A673 (cell line): ENCODE measurements around the gene PWWP2B. TPM values are rescaled to one million over a fixed set of nuclear protein-coding genes. Genes with fewer than 3 reads are reported as not detected.

Experiments used
- BruUV-seq: library from RNA; stranded (reverse); fragments of 400-500 nt; replicated peaks from 2 replicates; lab custom pipeline; 2021; lab: Mats Ljungman, UMichigan
- CTCF ChIA-PET: fragments of 300-600 bp; sonication (Branson Sonifier 250); formaldehyde crosslinking; loops from one replicate; lab custom pipeline; 2022; ENCODE audit warnings: antibody characterized with exemption; lab: Charles Lee
- POLR2A ChIA-PET: fragments of 300-600 bp; sonication (Branson Sonifier 250); formaldehyde crosslinking; loops from one replicate; lab custom pipeline; 2022; ENCODE audit warnings: antibody characterized with exemption; ENCODE audit not compliant: low non-redundant PET; lab: Charles Lee
- DNase-seq: peaks from one replicate; pipeline ENCODE4 v3.0.0-alpha.2; 2015; ENCODE audit warnings: low spot score
- H3K27ac ChIP-seq: fragments of 200-600 bp; sonication (generic); 2 replicates; pipeline ENCODE4 v1.5.1; 2016; ENCODE audit warnings: mixed run types, low read depth, mild to moderate bottlenecking, mixed read lengths, antibody characterized with exemption, low read length; ENCODE audit not compliant: poor library complexity, severe bottlenecking
- H3K27me3 ChIP-seq: fragments of 200-600 bp; sonication (generic); replicated peaks from 2 replicates; pipeline ENCODE4 v1.6.1; 2017; ENCODE audit warnings: mixed run types, low read depth, mild to moderate bottlenecking, mixed read lengths, antibody characterized with exemption, low read length; ENCODE audit not compliant: insufficient read depth, poor library complexity
- H3K36me3 ChIP-seq: fragments of 200-600 bp; sonication (generic); 2 replicates; pipeline ENCODE4 v1.6.1; 2016; ENCODE audit warnings: mixed run types, mild to moderate bottlenecking, mixed read lengths, antibody characterized with exemption, low read length; ENCODE audit not compliant: insufficient read depth, poor library complexity, severe bottlenecking
- H3K4me1 ChIP-seq: fragments of 200-600 bp; sonication (generic); 2 replicates; pipeline ENCODE4 v1.6.1; 2017; ENCODE audit warnings: mixed run types, mild to moderate bottlenecking, mixed read lengths, antibody characterized with exemption, low read length; ENCODE audit not compliant: insufficient read depth, poor library complexity, severe bottlenecking
- H3K4me3 ChIP-seq: fragments of 200-600 bp; sonication (generic); 2 replicates; pipeline ENCODE4 v1.5.1; 2016; ENCODE audit warnings: low read depth, mixed run types, mild to moderate bottlenecking, mixed read lengths, low read length; ENCODE audit not compliant: poor library complexity, severe bottlenecking
- H3K9me3 ChIP-seq: fragments of 200-600 bp; sonication (generic); 2 replicates; pipeline ENCODE4 v1.6.1; 2016; ENCODE audit warnings: mixed run types, low read depth, mild to moderate bottlenecking, mixed read lengths, antibody characterized with exemption, low read length; ENCODE audit not compliant: poor library complexity, severe bottlenecking
- EZH2 ChIP-seq: fragments of 200-600 bp; sonication (generic); IDR thresholded peaks from 2 replicates; pipeline ENCODE4 v1.6.1; 2017; ENCODE audit warnings: borderline replicate concordance, low read depth, mild to moderate bottlenecking, mixed read lengths, antibody characterized with exemption, low read length; ENCODE audit not compliant: poor library complexity, severe bottlenecking
- intact Hi-C: fragments of 100-400 bp; cut with micrococcal nuclease; formaldehyde crosslinking; loops from one replicate; pipeline ENCODE4 v1.10.0; 2022; ENCODE audit not compliant: unreplicated experiment
- total RNA-seq: library from RNA; stranded (reverse); gene quantifications from 2 replicates; pipeline ENCODE4 v1.2.3, GENCODE V29; 2021
- TF ChIP-seq, protein P1 (sequence below): fragments of 300-800, 200-600 bp; sonication (generic); conservative IDR thresholded peaks from 2 replicates; pipeline ENCODE4 v1.5.1; 2017; ENCODE audit warnings: low read depth, mild to moderate bottlenecking, antibody characterized with exemption, low read length, moderate library complexity, mixed read lengths

Gene PWWP2B
- total RNA-seq, 1 experiment from 2014 or later = 18.6 TPM

DNA sequence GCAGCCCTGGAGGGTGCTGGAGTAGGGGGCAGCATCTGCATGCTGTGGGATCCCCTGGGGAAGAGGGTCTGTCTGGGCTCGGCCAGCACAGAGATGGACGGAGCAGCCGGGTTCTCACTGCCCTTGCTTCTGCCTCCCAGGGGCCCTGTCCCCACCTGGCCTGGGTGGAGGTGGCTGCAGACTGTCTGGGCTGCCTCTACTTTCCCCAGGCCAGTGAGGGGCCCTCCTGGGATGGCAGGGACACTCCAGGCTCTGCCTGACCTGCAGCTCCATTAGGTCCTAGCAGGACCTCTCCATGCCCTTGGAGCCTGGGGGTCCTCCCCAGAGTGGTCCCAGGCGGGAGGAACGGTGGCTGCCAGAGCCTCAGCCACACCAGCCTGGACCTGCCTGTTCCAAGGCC lies 63.7 kb downstream of the PWWP2B start:
- no peak for DNase-seq
- CTCF ChIA-PET = no interaction called here
- BruUV-seq = no TSS peak
- Histone ChIP-seq H3K27ac (no peak overlapping the region), H3K4me1 (no peaks in the 10 kb centered on the region), H3K36me3 (no peaks in the 10 kb centered on the region), H3K9me3 (no peaks in the 10 kb centered on the region), H3K4me3 (no peak overlapping the region), H3K27me3 (no peaks in the 10 kb centered on the region)
- intact Hi-C loops = no loop called here
- TF ChIP-seq EZH2 = no peak
- TF ChIP-seq, protein P1, sequence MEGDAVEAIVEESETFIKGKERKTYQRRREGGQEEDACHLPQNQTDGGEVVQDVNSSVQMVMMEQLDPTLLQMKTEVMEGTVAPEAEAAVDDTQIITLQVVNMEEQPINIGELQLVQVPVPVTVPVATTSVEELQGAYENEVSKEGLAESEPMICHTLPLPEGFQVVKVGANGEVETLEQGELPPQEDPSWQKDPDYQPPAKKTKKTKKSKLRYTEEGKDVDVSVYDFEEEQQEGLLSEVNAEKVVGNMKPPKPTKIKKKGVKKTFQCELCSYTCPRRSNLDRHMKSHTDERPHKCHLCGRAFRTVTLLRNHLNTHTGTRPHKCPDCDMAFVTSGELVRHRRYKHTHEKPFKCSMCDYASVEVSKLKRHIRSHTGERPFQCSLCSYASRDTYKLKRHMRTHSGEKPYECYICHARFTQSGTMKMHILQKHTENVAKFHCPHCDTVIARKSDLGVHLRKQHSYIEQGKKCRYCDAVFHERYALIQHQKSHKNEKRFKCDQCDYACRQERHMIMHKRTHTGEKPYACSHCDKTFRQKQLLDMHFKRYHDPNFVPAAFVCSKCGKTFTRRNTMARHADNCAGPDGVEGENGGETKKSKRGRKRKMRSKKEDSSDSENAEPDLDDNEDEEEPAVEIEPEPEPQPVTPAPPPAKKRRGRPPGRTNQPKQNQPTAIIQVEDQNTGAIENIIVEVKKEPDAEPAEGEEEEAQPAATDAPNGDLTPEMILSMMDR = no peak
- POLR2A ChIA-PET = no interaction called here

DNA sequence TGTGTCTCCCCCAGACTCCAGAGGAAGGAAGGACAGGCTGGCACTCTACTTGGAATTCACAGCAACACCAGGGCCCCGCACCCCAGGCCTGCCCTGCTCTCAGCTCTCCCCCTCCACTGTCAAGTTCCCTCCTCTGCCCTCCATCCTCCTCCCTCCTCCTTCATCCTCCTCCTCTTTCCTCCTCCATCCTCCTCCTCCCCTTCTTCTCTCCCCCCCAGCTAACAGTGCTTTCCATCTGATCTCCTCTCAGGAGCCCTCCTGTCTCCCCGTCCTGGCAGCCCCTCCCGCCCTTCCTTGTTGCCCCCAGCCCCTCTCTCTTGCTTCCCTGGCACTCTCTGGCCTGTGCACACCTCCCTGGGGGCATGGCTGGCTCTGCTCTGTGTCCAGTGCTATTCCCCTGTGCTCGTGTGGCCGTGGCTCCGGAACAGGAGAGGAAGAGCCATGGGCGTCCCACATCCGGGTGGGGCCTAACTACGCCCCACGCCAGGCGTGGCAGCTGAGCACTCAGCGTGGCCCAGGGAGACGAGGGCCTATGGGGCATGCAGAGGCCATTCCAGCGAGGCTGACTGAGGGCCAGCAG lies 64.2 kb downstream of the PWWP2B start:
- intact Hi-C loops = no loop called here
- POLR2A ChIA-PET = no interaction called here
- no peak for TF ChIP-seq EZH2
- TF ChIP-seq, protein P1 = no peak
- Histone ChIP-seq H3K4me1 (no peaks in the 10 kb centered on the region), H3K36me3 (no peaks in the 10 kb centered on the region), H3K9me3 (no peaks in the 10 kb centered on the region), H3K4me3 (no peak overlapping the region), H3K27me3 (no peaks in the 10 kb centered on the region), H3K27ac (no peak overlapping the region)
- no peak for DNase-seq
- BruUV-seq = no TSS peak
- CTCF ChIA-PET = no interaction called here

DNA sequence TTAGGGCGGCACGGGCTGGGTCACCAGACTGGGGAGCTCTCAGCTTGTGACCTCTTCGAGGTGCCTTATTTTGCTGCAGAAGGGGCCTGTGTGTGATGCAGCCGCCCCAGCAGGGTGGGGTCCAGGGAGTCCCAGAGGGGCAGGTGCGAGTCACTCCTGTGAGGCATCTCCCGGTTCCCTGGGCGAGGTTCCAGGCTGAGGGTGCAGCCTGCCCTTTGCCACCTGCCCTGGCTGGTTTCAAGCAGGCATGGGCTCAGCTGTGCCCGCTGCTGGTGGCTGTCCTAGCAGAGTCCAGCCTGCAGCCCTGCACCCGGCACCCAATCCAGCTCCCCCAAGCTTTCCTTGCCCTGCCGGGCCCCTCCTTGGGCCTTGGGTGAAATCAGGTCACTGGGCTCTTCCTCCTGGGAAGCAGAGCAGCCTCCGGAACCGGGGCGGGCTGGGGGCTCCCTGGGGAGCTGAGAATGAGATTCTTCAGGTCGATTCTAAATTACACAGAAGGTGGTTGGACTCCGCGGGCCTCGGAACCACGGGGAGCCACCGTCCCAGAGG lies 64.8 kb downstream of the PWWP2B start:
- intact Hi-C loops = no loop called here
- no peak overlapping the region for H3K4me3 ChIP-seq
- BruUV-seq = no TSS peak
- TF ChIP-seq, protein P1 = no peak
- TF ChIP-seq EZH2 = no peak
- H3K4me1 ChIP-seq = no peaks in the 10 kb centered on the region
- H3K36me3 ChIP-seq = no peaks in the 10 kb centered on the region
- CTCF ChIA-PET = no interaction called here
- DNase-seq = no peak
- POLR2A ChIA-PET = no interaction called here
- no peaks in the 10 kb centered on the region for H3K9me3 ChIP-seq
- no peaks in the 10 kb centered on the region for H3K27me3 ChIP-seq
- no peak overlapping the region for H3K27ac ChIP-seq
